NOMO-1 treated with DMSO at 0.1 percent for 48 hours (cell line): ENCODE measurements around the gene SLC27A5.
"Not testable (repeated sequence)": the region's sequence is repeated elsewhere in the genome, so short reads cannot be mapped to it uniquely, and the experiment has no call there.

Source experiments
- DNase-seq: peaks from one replicate; lab custom pipeline; 2025; ENCODE audit not compliant: unreplicated experiment; lab: John Stamatoyannopoulos, UW

Gene SLC27A5

DNA sequence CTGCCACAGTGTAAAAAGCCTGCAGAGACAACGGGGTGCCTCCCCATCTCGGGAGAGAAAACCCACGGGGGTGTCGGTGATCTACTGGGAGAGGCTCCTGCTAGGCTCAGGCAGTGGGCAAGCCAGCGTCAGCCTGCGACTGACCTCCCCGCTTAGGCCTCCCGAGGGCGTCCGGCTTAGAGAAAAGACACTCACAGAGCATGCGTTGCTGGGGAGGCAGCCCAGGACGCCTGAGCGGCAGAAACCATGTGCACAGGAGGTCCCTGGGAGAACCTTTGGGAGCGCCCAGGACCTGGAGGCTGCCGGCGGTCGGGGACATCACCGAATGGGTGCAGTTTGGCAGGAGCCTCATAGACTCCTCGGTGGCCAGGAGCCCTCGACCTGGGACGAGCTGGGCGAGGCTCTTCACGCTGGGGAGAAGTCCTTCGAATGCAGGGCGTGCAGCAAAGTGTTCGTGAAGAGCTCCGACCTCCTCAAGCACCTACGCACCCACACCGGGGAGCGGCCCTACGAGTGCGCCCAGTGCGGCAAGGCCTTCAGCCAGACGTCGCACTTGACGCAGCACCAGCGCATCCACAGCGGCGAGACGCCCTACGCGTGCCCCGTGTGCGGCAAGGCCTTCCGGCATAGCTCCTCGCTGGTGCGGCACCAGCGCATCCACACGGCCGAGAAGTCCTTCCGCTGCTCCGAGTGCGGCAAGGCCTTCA is 40.8 kb downstream of the SLC27A5 start:
- DNase-seq, result not testable (repeated sequence)

DNA sequence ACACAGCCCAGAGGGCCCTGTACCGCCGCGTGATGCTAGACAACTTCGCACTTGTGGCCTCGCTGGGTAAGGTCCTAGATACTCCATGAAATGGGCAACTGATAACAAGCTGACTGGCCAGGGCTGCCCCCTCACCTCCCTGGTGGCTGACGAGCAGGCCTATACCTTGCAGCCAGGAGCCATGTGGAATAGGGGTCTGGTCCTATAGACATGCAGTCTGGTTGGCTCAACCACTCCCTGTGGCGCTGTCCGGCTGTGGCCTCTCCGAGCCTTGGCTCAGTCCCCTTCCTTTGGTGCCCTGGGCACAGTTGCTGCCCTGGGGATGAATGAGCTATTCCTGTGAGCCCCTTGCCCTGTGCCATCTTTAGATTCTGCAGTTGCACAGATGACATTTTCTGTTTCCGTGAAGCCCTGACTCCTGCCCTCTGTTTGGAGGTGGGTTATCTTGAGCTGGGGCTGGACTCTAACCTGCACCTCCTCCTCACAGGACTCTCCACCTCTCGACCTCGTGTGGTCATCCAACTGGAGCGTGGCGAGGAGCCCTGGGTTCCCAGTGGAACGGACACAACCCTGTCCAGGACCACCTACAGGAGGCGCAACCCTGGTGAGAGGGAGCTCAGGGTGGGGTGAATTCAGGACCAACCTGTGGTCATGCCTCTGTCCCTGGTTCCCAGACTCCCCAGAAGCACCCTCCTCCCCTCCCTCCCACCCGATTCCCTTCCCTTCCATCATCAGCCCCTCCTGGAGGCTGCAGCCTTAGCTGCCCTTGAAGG is 42.4 kb downstream of the SLC27A5 start:
- DNase-seq, result no peak

DNA sequence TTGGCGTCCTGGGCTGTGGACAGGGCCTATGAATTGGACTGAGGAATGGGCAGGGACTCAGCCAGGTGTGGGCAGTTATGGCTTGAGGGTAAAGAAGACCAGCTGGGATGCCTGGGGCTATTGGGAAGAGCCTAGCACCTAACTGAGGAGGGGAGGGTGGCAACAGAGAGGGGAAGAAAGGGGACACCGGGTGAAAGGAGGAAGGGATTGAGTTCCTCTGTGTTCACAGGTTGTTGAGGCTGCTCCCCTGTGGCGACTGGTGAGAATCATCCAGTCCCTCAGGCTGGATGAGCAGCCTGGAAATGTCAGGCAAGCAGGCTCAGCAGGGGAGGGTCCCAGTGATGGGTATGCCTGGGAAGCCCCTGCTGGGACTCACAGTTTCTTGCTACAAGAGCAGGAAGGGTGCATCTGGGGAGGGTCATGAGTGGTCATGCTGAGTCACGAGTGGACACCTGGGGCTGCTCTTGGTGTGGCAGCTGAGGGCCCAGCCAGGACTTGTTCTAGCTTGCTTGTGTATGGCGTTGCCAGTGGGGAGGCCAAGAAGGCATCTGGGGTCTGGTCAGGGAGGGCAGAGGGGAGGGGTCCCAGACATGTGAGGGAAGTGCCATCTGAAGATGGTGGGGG is 43.5 kb downstream of the SLC27A5 start:
- no peak for DNase-seq

DNA sequence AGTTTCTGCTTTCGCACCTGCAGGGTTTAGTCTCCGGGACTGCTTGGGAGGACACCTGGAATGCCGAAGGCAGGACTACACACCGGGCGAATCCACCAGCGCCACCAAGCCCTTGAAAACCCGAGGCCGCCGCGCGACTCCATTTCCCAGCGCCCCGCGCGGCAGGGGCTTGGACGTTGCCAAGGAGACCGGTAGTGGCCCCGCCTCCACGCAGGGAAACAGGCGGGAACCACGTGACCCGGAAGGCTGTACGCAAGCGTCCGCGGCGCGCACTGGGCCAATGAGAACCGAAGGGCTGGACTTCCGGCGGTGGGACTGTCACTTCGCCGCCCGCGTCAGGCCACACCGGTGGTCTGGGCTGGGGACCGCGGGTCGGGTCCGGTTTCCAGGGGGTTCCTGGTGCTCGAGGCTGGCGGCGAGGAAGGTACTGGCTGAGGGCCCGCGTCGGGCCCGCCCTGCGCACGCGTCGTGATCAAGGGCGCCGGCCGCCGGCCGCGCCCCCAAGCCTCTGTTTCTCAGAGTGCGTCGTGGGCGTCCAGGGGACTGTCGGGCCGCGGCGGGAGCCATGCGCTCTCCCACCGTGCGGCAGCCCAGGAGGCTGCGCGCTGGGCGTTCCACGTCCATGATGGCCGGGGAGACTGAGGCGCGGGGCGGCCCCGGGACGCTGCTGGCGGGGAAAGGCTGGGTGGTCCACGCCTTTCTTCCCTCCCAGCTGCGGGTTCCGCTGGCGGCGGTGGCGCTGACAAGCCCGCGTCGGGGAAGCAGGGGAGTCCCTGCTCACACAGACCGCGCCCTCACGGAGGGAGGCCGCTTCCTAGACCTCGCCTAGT is 44.8 kb downstream of the SLC27A5 start, which contains the start of gene ZNF324:
TSS of gene ZNF324 (plus strand) at position 321 of the 830 bp plus-strand sequence. CDS start 2,106 bp downstream, outside the sequence.
- peak; percentile 95 for DNase-seq

DNA sequence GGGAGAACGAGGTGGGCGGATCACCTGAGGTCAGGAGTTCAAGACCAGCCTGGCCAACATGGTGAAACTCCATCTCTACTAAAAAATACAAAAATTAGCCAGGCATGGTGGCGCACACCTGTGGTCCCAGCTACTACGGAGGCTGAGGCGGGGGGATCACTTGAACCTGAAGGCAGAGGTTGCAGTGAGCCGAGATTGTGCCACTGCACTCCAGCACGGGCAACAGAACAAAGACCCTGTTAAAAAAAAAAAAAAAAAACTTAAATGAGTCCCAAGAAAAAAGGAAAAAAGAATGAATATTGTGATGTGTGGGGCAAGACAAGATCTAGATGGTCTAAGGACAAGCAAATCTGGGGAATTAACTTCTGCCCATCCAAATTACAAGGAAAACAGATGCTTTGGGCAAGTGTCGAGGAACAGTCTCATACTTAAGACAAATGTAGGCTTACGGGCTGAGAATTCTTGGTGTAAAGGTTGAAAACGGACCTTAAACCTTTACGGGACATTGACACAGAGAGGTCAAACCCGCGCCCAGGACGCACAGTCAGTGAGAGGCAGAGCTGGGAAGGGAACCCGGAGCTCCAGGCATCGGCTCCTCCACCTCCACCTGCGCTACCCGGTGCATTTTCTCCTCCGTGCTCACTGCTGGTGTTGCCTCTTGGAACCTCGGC is 45.6 kb downstream of the SLC27A5 start:
- no peak for DNase-seq

DNA sequence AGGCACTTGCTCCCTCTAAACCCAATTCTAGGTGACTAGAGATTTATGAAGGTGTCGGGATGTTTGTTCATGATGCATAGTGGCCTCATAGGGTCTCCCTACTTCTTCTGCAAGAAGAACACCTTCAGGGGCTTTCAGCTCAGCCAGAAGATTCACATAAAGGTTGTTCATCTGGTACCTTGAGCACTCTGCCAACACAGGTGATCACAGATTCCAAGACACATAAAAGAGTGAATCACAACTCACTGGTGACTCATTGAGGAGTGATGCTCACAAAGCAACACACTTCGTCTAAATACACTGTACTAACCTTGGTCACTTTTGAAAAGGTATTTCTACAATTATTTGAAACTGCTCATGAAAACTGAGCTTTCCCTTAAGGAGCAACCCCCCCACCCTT is 51.8 kb downstream of the SLC27A5 start:
- no peak for DNase-seq

DNA sequence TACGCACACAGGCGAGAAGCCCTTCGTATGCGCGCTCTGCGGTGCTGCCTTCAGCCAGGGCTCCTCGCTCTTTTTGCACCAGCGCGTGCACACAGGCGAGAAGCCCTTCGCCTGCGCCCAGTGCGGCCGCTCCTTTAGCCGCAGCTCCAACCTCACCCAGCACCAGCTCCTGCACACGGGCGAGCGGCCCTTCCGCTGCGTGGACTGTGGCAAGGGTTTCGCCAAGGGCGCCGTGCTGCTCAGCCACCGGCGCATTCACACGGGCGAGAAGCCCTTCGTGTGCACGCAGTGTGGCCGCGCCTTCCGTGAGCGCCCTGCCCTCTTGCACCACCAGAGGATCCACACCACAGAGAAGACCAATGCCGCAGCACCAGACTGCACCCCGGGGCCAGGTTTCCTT is 55.7 kb downstream of the SLC27A5 start:
- DNase-seq, result no peak

DNA sequence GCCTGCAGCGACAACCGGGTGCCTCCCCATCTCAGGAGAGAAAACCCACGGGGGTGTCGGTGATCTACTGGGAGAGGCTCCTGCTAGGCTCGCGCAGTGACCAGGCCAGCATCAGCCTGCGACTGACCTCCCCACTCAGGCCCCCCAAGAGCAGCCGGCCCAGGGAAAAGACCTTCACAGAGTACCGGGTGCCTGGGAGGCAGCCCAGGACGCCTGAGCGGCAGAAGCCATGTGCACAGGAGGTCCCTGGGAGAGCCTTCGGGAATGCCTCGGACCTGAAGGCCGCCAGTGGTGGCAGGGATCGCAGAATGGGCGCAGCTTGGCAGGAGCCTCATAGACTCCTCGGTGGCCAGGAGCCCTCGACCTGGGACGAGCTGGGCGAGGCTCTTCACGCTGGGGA is 56.5 kb downstream of the SLC27A5 start:
- DNase-seq, result no peak

DNA sequence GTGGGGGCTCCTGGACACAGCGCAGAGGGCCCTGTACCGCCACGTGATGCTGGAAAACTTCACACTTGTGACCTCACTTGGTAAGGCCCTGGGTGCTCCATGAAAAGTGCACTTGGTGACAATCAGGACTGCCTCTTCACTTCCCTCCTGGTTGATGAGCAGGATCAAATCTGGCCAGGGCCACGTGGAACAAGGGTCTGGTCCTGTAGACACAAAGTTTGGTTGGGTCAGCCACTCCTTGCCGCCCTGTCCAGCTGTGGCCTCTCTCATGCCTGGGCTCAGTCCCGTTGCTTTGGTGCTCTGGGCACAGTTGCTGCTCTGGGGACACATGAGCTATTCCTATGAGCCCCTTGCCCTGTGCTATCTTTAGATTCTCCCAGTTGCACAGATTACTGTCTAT is 58.0 kb downstream of the SLC27A5 start:
- DNase-seq, result no peak

DNA sequence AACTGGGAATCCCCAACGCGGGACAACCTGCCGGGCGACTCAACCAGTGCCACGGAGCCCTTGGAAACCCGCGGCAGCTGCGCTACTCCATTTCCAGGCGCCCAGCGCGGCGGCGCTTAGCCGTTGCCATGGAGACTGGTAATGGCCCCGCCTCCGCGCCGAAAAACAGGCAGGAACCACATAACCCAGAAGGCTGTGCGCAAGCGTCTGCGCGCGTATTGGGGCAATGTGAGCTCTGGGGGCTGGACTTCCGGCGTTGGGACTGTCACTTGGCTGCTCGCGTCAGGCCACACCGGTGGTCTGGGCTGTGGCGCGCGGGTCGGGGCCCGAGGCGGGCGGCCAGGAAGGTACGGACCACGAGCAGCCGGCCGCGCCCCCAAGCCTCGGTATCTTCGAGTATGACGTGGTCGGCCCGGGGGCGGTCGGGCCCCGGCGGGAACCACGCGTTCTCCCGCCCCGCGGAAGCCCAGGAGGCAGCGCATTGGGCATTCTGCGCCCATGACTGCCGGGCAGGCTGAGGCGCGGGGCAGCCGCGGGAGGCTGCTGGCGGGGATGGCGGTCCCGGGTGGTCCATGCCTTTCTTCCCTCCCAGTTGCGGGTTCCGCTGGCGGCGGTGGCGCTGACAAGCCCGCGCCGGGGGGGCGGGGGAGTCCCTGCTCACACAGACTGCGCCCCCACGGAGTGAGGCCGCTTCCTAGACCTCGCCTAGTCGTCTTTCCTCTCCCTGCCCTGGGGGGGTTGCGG is 60.3 kb downstream of the SLC27A5 start, which contains the start of gene ZNF324B:
TSS of gene ZNF324B (plus strand) at position 265 of the 744 bp plus-strand sequence. CDS start 2,080 bp downstream, outside the sequence.
- peak; percentile 94 for DNase-seq

DNA sequence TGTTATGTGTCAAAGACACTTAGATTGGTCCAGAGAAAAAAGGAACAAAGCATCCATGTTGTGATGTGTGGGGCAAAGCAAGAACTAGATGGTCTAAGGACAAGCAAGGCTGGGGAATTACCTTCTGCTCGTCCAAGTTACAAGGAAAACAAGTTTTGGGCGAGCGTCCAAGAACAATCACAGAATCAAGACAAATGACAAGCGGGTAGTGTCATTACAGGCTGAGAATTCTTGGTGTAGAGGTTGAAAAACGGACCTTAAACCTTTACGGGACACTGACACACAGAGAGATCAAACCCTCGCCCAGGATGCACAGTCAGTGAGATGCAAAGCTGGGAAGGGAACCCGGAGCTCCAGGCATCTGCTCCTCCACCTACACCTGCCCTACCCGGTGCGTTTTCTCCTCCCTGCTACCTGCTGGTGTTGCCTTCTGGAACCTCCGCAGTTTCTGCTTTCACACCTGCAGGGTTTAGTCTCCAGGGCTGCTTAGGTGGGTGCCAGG is 60.9 kb downstream of the SLC27A5 start:
- no peak for DNase-seq

DNA sequence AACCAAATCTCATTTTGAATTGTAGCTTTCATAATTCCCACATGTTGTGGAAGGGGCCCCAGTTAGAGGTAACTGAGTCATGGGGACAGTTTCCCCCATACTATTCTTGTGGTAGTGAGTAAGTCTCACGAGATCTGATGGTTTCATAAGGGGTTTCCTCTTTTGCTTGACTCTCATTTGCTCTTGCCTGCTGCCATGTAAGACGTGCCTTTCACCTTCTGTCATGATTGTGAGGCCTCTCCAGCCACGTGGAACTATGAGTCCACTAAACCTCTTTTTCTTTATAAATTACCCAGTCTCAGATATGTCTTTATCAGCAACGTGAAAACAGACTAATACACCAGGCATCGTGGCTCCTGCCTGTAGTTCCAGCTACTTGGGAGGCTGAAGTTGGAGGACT is 61.8 kb downstream of the SLC27A5 start:
- not testable (repeated sequence) for DNase-seq

DNA sequence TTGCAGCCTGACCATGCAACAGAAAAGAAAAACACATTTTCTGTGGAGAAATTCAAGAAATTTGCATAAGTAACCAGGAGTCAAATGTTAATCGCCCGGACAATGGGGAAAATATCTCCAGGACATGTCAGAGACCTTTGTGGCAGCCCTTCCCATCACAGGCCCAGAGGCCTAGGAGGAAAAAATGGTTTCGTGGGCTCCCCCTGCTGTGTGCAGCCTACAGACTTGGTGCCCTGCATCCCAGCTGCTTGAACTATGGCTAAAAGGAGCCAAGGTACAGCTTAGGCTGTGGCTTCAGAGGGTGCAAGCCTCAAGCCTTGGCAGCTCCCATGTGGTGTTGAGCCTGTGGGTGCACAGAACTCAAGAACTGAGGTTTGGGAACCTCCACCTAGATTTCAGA is 62.9 kb downstream of the SLC27A5 start:
- not testable (repeated sequence) for DNase-seq
